ENCODE measurements around the gene TAS2R38.
"Not testable (repeated sequence)": the region's sequence is repeated elsewhere in the genome, so short reads cannot be mapped to it uniquely, and the experiment has no call there.

TAS2R38 gene

GRCh38 chr7:141973673-141974072, at the start of gene TAS2R38:
TSS of gene TAS2R38 (minus strand) at chr7:141973773. CDS start at chr7:141973689, 84 bp downstream.
- no peak for DNase-seq (ENCODE audit: low read depth in 2 of 2)

- no peak for DNase-seq (ENCODE audit: low read depth in 2 of 2)
Measured at GRCh38 chr7:142018154-142018553, 44.6 kb upstream of the TAS2R38 start.

GRCh38 chr7:142017451-142017850, 43.9 kb upstream of the TAS2R38 start:
- DNase-seq (ENCODE audit: low read depth in 2 of 2): no peak

GRCh38 chr7:142012825-142013511, 39.4 kb upstream of the TAS2R38 start:
- DNase-seq (ENCODE audit: low read depth in 2 of 2): no peak

- DNase-seq (ENCODE audit: low read depth in 2 of 2): no peak
Measured at GRCh38 chr7:142010952-142011548, 37.5 kb upstream of the TAS2R38 start.

GRCh38 chr7:142009187-142009586, 35.6 kb upstream of the TAS2R38 start:
- DNase-seq (ENCODE audit: low read depth in 2 of 2): no peak

GRCh38 chr7:142006577-142006976, 33.0 kb upstream of the TAS2R38 start:
- DNase-seq (ENCODE audit: low read depth in 2 of 2): no peak

GRCh38 chr7:142002179-142002578, 28.6 kb upstream of the TAS2R38 start:
- no peak for DNase-seq (ENCODE audit: low read depth in 2 of 2)

- DNase-seq (ENCODE audit: low read depth in 2 of 2): no peak
Measured at GRCh38 chr7:142001163-142001874, 27.7 kb upstream of the TAS2R38 start.

GRCh38 chr7:142000244-142000643, 26.7 kb upstream of the TAS2R38 start:
- no peak for DNase-seq (ENCODE audit: low read depth in 2 of 2)

GRCh38 chr7:141999058-141999623, 25.6 kb upstream of the TAS2R38 start:
- no peak for DNase-seq (ENCODE audit: low read depth in 2 of 2)

- DNase-seq (ENCODE audit: low read depth in 2 of 2): no peak
Measured at GRCh38 chr7:141993354-141993753, 19.8 kb upstream of the TAS2R38 start.

GRCh38 chr7:141992688-141993087, 19.1 kb upstream of the TAS2R38 start:
- no peak for DNase-seq (ENCODE audit: low read depth in 2 of 2)

- DNase-seq (ENCODE audit: low read depth in 2 of 2): no peak
Measured at GRCh38 chr7:141992156-141992555, 18.6 kb upstream of the TAS2R38 start.

GRCh38 chr7:141991140-141991539, 17.6 kb upstream of the TAS2R38 start:
- no peak for DNase-seq (ENCODE audit: low read depth in 2 of 2)

GRCh38 chr7:141990011-141990725, 16.6 kb upstream of the TAS2R38 start:
- DNase-seq (ENCODE audit: low read depth in 2 of 2): no peak

- not testable (repeated sequence) for DNase-seq (ENCODE audit: low read depth in 2 of 2)
Measured at GRCh38 chr7:141987803-141988202, 14.2 kb upstream of the TAS2R38 start.

- DNase-seq (ENCODE audit: low read depth in 2 of 2): no peak
Measured at GRCh38 chr7:141986923-141987322, 13.3 kb upstream of the TAS2R38 start.

GRCh38 chr7:141985926-141986325, 12.4 kb upstream of the TAS2R38 start:
- not testable (repeated sequence) for DNase-seq (ENCODE audit: low read depth in 2 of 2)

- DNase-seq (ENCODE audit: low read depth in 2 of 2): no peak
Measured at GRCh38 chr7:141979568-141979967, 6.0 kb upstream of the TAS2R38 start.

GRCh38 chr7:141978351-141978750, 4.8 kb upstream of the TAS2R38 start:
- DNase-seq (ENCODE audit: low read depth in 2 of 2): no peak

Data from stimulated activated CD8-positive, alpha-beta memory T cell treated with anti-CD3 and anti-CD28 coated beads, Interleukin-7, amount 100 ng/mL, for 4 hours (primary cell).